PC-9 (cell line): ENCODE measurements around the gene PRIM2.
"Not testable (repeated sequence)": the region's sequence is repeated elsewhere in the genome, so short reads cannot be mapped to it uniquely, and the experiment has no call there.

ENCODE experiments used
- EZH2 ChIP-seq: fragments of 200-600 bp; sonication (generic); IDR thresholded peaks from 2 replicates; pipeline ENCODE4 v1.8.0; 2017; ENCODE audit warnings: antibody characterized with exemption, low read depth
- TF ChIP-seq, protein P1 (sequence below): fragments of 200-600 bp; sonication (generic); conservative IDR thresholded peaks from 2 replicates; pipeline ENCODE4 v1.6.1; 2017; ENCODE audit warnings: mixed run types, antibody characterized with exemption, mild to moderate bottlenecking, moderate library complexity

DNA sequence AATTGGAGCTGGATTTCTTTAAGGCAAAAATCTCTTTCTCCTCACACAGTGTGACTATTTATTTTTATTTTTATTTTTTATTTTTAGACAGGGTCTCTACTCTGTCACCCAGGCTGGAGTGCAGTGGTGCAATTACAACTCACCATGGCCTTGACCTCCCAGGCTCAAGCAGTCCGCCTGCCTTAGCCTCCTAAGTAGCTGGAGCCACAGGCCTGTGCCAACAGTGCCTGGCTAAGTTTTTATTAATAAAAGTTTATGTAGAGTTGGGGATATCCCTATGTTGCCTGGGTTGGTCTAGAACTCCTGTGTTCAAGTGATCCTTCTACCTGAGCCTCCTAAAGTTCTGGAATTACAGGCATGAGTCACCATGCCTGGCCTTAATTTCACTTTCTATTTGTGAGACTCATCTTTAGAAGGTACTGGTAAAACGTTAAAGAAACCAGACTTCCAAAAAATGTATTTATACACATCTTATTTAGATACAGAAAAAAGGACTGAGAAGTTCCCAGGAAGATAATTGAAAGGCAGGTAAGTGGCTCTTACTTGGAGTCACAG is 71.7 kb downstream of the PRIM2 start:
- TF ChIP-seq, protein P1, sequence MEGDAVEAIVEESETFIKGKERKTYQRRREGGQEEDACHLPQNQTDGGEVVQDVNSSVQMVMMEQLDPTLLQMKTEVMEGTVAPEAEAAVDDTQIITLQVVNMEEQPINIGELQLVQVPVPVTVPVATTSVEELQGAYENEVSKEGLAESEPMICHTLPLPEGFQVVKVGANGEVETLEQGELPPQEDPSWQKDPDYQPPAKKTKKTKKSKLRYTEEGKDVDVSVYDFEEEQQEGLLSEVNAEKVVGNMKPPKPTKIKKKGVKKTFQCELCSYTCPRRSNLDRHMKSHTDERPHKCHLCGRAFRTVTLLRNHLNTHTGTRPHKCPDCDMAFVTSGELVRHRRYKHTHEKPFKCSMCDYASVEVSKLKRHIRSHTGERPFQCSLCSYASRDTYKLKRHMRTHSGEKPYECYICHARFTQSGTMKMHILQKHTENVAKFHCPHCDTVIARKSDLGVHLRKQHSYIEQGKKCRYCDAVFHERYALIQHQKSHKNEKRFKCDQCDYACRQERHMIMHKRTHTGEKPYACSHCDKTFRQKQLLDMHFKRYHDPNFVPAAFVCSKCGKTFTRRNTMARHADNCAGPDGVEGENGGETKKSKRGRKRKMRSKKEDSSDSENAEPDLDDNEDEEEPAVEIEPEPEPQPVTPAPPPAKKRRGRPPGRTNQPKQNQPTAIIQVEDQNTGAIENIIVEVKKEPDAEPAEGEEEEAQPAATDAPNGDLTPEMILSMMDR, result not testable (repeated sequence)
- TF ChIP-seq EZH2, result not testable (repeated sequence)
